HG03095 (cell line): Measurements from ENCODE around the gene XKR7.

Experiments used
- ATAC-seq: cut with Tn5 transposase; IDR thresholded peaks from one replicate; pipeline ENCODE4 v1.9.1; 2021; ENCODE audit warnings: moderate library complexity; ENCODE audit not compliant: unreplicated experiment

The XKR7 gene

DNA sequence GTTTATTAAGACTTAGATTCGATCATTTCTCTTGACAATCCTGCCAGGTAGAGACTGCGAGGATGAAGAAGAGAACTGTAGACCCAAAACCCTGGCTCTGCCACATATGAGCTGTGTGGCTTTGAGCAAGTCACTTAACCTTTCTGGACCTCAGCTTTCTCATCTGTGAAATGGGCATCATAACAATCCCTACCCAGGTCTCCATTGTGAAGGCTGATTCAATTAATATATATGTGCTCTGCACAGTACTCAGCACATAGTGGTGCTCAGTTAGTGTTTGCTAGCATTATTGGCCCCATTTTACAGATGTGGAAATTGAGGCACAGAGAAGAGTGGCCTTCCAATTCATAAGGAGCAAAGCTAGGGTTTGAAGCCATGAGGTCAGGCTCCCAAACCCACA, 7.9 kb downstream of the XKR7 start:
- no peak for ATAC-seq

DNA sequence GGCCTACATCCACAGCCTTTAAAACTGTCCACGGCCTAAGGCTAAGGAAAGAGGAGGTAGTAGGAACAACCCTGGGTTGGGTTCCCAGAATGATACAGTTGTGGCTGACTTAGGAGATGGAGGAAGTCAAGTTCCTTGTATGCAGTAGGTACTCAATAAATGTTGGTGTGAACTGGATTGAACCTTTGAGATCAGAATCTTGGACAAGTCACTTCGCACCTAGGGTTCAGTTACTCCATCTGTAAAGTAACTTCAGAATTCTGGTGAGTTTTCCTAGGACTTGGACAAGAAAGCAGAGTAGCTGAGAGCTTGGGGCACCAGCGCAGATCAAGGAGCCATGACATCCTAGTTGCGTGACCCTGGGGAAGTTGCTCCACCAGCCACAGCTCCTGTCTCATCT, 9.1 kb downstream of the XKR7 start:
- no peak for ATAC-seq

DNA sequence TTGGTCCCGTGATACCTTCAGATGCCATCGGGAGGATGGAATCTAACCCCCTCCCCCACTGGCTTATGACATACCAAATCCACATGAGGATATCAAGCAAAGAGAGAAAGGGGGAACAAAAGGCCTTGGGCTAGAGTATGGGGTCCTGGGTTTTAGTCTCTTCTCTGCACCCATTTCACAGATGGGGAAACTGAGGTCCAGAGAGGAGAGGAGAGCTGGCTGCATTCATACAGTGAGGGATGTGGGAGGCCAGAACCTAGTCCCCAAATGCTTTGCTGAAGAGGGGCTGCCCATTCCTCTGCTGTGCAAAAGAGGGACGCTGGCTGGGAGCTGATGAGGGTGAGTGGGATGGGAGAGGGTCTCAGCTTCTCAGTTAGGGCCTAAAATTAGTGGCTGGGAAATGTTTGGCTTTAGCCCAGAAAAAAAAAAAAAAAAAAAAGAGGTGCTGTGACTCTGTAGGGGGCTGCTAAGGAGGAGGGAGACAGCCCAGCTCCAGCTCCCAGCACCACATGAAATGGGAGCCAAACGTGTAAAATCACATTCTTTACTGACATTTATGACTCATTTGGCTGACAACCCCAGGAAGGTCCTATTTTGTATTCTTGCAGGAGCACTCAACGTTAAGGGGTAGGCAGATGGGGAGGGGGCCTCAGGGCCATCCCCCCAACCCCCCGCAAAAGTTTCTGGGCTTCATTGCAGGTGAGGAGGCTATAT, 11.9 kb downstream of the XKR7 start:
- ATAC-seq, result no peak

DNA sequence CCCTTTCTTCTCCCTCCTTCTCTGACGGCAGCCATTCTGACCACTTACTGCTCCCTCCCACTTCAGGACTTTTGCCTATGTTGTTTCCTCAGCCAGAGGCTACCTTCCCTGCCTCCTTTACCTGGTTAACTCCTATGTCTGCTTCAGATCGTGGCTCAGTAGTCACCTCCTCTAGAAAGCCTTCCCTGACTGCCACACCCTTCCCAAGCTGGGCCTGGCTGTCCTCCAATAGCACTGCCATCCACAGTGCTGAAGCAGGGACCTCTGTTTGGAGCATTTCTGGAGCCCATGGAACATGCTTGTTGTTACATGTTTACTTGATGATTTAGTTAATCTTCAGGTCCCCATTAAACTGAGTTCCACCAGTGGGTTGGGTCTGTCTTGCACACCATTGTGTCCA, 13.8 kb downstream of the XKR7 start:
- no peak for ATAC-seq

DNA sequence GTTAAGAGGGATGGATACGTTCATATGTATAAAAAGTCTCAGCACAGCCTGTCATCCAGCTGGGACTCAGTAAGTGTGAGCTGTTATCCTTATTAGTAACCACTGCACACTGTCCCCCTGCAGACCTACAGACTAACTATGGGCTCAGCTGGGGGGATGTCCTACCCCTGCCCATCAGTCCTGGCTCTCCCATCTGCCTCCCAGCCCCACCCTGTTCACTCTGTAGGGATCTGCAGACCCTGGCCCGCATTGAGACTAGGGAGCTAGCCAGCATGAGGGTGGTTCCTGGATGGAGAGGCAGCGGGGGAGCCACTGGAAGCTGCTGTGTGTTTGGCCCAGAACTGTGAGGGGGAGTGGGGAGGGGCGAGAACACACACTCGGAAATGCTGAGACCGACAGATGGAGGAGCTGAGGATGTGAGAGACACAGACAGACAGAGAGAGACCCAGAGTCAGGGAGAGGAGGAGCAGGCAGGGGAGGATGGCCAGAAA, 17.1 kb downstream of the XKR7 start:
- ATAC-seq, result no peak

DNA sequence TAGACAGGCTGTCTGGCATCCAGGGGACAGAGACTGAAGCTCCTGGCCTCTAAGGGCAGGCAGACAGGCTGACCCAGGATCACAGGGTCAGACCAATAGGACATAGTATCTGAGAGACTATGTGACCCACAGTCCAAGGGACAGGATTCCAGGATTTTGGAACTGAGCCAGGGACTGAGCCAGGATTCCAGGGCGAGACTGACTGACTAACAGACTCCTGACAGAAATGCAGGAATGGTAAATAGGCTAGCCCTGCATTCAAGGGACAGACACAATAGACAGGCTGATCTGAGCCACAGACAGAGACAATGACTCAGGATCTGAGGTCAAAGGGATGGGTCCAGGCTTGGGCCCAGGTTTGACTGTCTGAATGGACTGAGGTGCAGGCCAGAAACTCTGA, 19.8 kb downstream of the XKR7 start:
- no peak for ATAC-seq

DNA sequence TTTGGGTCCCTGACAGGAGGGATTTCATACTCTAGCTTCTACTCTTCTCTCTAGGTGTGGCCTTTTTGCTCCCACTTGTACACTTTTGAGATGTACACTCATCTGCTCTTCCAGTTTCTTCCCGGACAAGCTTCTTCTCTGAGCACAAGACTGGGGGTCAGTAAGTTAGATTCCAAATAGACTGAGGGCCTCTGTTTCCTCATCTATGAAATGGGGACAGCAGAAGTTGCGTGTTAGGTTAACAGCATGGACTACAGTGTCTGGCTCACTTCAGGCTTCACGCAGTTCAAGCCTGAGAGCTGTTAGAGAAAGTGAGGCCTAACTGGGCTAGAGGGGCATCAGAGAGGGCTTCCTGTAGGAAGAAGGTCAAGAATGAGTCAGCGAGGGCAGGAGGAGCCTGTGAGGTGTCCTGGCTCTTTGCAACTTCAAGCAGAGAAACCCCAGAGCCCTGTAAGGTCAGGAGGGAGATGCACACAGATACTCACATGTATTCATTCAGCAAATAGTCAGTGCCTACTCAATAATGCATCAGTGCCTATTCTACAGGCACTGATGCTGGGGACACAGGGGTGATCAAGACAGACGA, 20.6 kb downstream of the XKR7 start:
- ATAC-seq, result no peak

DNA sequence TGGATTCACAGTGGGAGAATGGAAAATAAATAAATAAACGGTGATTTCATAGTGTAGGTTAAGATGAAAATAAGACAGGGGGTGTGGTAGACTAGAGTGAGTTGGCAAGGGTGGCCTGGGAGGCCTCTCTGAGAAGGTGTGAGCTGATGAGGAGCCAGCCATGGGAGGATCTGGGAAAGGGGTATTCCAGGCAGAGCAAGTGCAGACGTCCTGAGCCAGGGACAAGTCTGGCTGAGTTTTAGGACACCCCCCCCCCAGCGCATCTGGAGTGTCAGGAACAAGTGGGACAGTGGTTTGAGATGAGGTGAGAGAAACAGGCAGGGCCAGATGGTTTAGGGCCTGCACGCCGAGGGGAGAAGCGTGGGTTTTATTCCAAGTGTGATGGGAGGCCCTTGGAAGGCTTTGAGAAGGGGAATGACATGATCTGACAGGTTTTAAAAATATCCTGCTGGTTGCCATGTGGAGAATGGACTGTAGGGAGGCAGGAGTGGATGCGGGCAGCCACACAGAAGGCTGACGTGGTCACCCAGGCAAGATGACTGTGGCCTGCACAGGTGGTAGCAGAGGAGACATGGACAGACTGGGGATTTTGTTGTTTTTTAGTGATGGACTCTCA, 21.2 kb downstream of the XKR7 start:
- ATAC-seq, result no peak

DNA sequence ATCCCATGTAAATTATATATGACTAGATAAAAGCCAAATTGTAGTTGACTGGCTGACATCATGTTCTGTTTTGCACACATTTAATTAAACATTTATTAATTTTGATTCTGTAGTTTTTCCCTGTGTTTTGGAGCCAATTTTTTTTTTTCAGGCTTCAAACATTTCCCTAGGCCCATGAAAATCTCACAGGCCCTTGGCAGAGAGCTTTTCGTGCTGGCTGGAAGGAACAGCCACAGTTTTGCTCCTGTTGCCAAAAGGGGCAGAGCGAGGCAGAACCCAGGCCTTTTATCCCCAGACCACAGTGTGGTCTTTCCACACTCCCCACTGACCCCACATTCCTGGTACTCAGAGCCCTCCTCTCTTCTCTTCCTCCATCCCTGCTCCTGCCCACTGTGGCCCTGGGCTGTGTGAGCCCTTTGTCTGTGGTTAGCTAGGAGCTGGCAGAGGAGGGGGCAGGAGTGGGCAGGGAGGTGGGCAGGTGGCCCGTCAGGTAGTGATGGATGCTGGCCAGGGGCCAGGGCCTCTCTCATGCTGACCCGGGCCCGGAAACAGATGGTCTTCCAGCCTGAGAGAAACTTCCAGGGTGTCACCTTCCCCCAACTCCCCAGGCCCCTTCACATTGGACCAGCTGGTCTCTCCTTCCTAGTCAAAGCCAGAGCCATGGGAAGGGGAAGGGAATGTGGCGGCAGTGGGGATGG, 22.8 kb downstream of the XKR7 start:
- ATAC-seq, result no peak

DNA sequence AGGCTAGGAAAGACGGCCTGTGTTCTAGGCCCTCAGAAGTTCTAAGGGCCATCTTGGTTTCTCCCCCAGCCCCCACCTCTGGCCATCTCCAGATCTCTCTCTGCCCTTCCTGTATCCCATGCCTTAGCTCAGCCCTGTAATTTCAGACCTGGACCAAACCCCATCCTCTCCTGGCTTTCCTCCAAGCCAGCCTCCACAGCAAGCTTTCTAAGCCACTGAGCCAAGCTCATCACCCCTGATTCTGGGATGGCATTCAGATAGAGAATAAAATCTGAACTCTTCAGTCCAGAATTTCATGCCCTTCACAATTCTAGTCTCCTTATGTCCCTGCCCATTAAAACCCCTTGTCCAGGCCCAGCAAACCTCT, 23.4 kb downstream of the XKR7 start:
- ATAC-seq, result no peak

DNA sequence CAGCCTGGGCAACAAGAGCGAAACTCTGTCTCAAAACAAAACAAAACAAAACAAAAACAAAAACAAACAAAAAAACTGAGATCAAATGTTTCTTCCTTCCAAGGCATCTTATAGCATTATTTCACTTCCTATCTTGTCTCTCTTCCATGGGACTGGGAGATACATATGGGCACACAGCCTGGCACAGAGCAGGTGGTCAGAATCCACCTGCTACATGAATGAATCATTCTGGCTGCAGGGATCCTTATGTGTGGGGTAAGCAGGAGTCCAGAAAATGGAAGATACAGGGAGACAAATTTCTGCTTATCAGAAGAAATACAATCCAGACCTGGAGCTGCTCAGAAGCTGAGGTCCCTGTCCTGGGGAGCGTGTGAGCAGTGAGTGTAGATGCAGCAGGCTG, 24.1 kb downstream of the XKR7 start:
- no peak for ATAC-seq

DNA sequence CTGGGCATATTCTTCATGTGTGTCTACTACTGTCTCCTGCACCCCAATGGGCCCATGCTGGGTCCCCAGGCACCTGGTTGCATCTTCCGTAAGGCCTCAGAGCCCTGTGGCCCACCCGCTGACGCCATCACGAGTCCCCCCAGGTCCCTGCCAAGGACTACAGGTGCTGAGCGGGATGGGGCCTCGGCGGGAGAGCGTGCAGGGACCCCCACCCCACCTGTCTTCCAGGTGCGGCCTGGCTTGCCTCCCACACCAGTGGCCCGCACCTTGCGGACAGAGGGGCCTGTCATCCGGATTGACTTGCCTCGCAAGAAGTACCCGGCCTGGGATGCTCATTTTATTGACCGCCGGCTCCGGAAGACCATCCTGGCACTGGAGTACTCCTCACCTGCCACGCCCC, 29.0 kb downstream of the XKR7 start:
- ATAC-seq, result no peak

DNA sequence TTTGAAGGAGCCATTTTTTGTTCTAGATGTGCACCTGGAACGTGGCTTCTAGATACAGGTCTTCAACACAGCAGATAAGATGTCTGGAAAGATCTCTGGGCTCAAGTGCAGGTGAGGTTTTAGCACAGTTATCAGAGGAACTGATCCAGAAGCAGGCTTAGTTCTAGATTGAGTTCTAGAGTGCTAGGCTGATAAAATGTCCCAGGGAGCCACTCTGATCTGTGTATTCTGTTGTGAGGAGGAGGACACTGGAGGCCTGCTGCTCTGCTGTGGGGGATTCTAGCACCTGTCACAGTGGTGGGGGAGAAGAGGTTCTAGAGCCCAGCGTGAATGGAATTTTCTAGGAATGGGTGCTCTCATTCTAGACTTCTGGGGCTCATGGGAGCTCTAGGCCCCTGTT, 30.3 kb downstream of the XKR7 start:
- ATAC-seq, result no peak

DNA sequence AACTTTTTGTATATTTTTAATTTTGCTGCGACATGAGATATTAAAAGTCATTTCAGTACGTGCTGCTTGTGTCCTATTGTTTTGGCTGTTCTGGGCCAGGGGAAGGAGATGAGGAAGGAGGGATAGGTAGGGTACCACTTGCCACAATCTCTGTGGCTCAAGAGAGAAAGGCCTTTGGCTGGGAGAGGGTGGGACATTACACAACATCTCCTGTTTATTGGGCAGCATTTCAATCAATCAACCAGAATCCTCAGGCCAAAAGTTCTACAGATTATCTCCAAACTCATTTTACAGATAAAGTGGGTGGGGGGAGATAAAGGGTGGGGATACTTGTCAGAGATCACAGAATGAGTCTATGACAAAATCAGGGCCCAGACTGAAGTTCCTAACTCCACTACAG, 35.4 kb downstream of the XKR7 start:
- ATAC-seq, result no peak

DNA sequence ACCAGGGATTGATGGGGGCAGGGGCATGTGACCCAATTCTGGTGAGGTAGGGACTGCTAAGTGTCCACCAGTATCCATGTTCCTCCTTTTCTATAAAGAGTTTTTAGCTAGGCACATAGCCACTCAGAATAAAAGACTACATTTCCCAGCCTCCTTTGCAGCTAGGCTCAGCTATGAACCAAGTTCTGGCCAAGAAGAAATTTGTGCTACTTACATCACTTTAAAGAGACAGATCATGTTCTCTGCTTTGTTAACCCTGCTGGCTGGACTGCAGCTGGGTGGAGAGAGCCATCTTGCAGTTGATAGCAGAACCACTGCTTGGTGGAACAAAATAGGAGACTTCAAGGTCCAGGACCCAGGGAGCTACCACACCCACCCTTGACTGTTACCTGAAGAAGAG, 37.0 kb downstream of the XKR7 start:
- ATAC-seq, result no peak

DNA sequence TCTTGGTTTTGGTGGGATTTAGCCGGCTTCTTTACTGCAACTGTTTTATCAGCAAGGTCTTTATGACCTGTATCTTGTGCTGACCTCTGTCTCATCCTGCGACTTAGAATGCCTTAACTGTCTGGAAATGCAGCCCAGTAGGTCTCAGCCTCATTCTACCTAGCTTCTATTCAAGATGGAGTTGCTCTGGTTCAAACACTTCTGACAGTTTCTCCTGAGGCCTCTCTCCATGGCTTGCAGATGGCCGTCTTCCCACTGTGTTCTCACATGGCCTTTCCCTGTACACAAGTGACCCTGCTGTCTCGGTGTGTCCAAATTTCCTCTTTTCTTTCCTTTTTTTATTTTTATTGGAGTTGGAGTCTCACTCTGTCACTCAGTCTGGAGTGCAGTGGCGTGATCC, 38.1 kb downstream of the XKR7 start:
- ATAC-seq, result no peak

DNA sequence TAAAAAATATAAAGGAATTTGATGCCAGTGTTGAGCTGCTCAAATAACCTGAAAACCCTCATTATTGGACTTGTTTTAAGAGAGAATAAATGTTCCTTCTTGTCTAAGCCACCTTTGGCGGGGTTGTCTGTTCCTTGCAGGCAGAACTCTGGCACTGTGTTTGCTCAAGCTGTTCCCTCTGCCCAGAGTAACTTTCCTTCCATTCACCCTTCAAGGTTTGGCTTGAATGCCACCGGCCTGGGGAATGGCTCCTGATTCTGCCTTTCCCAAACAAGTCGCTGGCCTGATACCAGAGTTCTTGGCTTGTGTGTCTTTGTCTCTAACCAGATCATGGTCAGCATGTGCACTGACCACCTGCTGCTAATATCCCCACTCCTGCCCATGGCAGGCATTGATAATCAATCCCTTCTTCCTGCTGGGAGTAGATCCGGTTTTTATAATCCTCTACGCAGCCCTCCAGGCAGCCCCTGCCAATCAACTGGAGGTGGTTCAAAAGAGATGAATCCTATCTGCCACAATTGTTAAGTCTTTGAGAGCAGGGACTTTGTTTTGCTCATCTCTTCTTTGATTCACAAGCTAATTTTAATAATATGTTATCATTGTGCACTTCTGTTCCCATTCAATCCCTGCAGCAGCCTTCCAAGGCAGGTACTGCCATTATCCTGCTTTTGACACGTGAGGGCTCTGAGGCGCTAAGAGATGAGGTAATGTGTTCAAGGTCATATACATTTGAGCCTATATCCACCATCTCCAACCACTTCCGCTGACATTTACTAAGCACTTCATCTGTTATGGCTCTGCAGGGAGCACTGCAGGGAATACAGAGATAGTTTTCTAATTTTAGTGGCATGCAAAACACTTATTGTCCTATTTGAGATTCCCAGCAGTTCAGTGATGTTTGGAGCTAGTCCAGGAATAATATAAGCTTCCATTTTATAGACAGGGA, 39.2 kb downstream of the XKR7 start:
- ATAC-seq, result no peak

DNA sequence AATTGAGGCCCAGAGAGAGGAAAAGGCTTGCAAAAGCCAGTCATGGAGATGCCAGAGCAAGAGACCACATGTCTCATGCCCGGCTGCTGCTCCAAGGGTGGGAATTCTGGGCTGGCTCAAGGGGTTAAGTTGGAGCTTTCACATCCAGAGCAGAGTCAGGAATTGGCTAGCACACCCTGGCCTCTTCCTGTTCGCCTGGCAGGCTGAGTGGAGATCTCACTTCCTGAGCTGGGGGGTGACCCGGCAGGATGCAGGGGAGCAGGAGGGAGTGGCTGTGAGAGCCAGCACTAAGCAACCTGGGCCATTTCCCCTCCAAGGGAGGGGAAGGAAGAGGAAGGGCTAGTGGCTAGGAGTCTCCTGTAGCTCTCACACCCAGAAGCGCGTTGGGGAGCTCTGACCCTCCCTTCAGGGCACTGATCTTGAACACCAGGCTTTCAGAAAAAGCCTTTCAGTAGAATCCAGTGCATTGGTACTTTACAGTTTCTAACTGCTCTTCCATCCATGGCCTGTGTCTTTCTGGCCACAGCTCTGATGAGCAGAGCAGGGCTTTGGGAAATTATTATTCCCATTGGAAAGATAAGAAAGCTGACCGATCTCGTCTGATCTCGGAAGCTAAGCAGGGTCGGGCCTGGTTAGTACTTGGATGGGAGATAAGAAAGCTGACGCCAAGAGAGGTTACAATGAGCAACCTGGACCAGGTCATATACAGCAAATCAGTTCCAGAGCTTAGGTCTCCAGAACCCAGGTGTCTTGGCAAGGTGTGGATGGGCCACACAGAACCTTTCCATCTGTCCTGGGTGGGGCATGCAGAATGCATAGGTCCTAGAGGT, 40.1 kb downstream of the XKR7 start:
- no peak for ATAC-seq

DNA sequence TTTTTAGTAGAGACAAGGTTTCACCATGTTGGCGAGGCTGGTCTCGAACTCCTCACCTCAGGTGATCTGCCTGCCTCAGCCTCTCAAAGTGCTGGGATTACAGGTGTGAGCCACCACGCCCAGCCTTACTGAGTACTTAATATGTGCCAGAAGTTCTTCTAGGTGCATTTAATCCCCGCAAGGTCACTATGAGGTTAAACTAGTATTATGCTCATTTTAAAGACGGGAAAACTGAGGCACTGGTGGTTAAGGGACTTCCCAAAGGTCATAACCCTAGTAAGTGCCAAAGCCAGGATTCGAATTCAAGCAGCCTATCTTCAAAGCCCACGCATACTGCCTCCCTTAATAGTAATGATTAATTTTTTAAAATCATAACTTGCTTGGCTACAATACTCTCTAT, 41.6 kb downstream of the XKR7 start:
- ATAC-seq, result no peak

DNA sequence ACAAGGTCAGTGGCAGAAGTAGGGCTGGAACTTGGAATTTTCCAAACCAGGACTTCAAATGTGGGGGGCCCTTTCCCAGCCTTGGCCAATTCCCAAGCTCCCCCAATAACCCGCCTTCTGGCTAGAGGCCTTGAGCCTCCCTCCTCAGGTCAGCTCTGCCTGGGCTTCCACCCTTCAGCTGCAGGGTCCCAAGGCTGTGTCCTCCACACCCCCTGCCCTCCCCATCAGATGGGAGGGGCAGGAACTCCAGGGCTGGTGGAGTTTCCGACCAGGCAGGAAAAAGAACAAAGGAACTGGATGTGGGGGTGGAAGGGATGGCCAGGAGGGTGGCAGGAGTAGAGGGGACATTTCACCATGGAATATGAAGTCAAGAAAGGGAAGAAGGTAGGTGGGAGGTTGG, 42.1 kb downstream of the XKR7 start, which contains the start of gene CCM2L:
Gene CCM2L, plus strand, starts transcription at position 338 of the 400 bp plus-strand sequence. Its CDS starts 17 bp downstream, at position 355.
- ATAC-seq, result no peak
